ENCODE measurements around the gene SPPL3. TPM values are rescaled to one million over a fixed set of nuclear protein-coding genes. Genes with fewer than 3 reads are reported as not detected.

The SPPL3 gene
- polyA plus RNA-seq, 1 of the 3 experiments (the other 2 are of a cell fraction), result 18.8 TPM

DNA sequence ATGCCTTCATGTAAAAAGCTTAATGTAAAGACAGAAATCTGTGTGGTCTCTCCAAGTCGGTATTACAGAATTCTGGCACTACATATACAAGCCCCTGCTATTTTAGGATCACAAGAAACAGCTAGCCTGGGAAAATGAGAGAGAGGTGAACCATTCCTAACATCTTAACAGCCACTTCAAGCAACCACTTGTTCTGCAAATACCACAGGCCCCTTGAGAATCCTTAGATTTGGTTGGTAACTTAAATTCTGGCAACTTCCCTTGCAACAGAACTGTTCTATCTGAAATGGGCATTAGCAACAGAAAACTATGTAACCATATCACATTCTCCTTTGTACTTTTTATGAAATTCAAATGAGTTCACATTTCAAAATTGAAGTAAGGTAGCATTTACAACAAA, 68.5 kb downstream of the SPPL3 start:
- no peaks in the 10 kb centered on the region for H3K9me2 ChIP-seq
- TF ChIP-seq TAF1 (IDR thresholded peaks at IDR 0.05; ENCODE audit: borderline replicate concordance, low read depth, low read length) (no peak), EZH2phosphoT487 (IDR thresholded peaks at IDR 0.05; ENCODE audit: borderline replicate concordance, low read depth) (no peak), TEAD4 (IDR thresholded peaks at IDR 0.05; ENCODE audit: borderline replicate concordance, insufficient read depth) (no peak), NRF1 (IDR thresholded peaks at IDR 0.05; ENCODE audit: low read depth, low read length) (no peak), POLR2AphosphoS5 (IDR thresholded peaks at IDR 0.05; ENCODE audit: low read depth, low read length) (no peak), SMC3 (IDR thresholded peaks at IDR 0.05; ENCODE audit: low read depth, low read length) (no peak)
- TF ChIP-seq, protein P1, sequence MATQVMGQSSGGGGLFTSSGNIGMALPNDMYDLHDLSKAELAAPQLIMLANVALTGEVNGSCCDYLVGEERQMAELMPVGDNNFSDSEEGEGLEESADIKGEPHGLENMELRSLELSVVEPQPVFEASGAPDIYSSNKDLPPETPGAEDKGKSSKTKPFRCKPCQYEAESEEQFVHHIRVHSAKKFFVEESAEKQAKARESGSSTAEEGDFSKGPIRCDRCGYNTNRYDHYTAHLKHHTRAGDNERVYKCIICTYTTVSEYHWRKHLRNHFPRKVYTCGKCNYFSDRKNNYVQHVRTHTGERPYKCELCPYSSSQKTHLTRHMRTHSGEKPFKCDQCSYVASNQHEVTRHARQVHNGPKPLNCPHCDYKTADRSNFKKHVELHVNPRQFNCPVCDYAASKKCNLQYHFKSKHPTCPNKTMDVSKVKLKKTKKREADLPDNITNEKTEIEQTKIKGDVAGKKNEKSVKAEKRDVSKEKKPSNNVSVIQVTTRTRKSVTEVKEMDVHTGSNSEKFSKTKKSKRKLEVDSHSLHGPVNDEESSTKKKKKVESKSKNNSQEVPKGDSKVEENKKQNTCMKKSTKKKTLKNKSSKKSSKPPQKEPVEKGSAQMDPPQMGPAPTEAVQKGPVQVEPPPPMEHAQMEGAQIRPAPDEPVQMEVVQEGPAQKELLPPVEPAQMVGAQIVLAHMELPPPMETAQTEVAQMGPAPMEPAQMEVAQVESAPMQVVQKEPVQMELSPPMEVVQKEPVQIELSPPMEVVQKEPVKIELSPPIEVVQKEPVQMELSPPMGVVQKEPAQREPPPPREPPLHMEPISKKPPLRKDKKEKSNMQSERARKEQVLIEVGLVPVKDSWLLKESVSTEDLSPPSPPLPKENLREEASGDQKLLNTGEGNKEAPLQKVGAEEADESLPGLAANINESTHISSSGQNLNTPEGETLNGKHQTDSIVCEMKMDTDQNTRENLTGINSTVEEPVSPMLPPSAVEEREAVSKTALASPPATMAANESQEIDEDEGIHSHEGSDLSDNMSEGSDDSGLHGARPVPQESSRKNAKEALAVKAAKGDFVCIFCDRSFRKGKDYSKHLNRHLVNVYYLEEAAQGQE (IDR thresholded peaks at IDR 0.05; ENCODE audit: low read depth, low read length), result no peak
- no peak overlapping the region for H3K4me2 ChIP-seq
- ChIA-PET POLR2A (no interaction called here), CTCF (interaction anchor here (1.3 kb wide), 1 partner anchor 10 kb away, joined by 4 read pairs; no protein-coding TSS in a partner anchor)
- H3K36me3 ChIP-seq (replicated peaks in 1 of 2; ENCODE audit: control insufficient read depth in 1 of 2, insufficient read depth in 2 of 2, low read length in 1 of 2), result no peaks in the 10 kb centered on the region
- no peaks in the 10 kb centered on the region for H3K27me3 ChIP-seq (ENCODE audit: insufficient read depth)
- no peak overlapping the region for H3K4me3 ChIP-seq (ENCODE audit: low read depth in 2 of 2, low read length in 1 of 2)
- H3K9ac ChIP-seq, result no peak overlapping the region
- H3F3A ChIP-seq (replicated peaks; ENCODE audit: insufficient read depth), result peaks cover 4% of the 10 kb centered on the region
- H3K4me1 ChIP-seq (ENCODE audit: control insufficient read depth in 1 of 2, insufficient read depth in 2 of 2, low read depth in 1 of 2, low read length in 1 of 2), result peaks cover 0 to 9% of the 10 kb centered on the region in 2 experiments; a peak in 3 of 4 replicates
- H3K79me2 ChIP-seq (ENCODE audit: insufficient read depth), result peaks cover 31% of the 10 kb centered on the region
- H2AFZ ChIP-seq (ENCODE audit: low read depth), result no peak overlapping the region
- WGBS (ENCODE audit: low lambda C conversion rate), result 96% methylated on average over 1 of the region's 1 CpG
- H3K9me3 ChIP-seq, result no peaks in the 10 kb centered on the region
- DNase-seq, result no peak
- no peak overlapping the region for H3K27ac ChIP-seq (ENCODE audit: low read depth in 2 of 2, low read length in 1 of 2)
- peaks cover 56% of the 10 kb centered on the region for H4K20me1 ChIP-seq (ENCODE audit: insufficient read depth)

DNA sequence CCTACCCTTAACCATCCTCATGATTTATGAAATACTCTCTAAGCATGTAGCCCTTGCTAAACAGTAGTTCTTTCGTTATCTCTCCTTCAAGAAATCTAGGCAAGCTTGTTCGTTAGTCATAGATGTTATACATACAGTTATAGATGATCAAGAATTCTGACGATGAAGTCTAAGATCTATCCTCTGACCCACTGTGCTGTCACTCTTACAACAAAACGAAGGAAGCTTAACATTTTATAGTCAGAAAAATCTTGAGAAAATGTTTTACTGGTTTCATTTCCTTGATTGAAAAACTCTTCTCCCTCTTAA, 68.9 kb downstream of the SPPL3 start:
- TF ChIP-seq GABPA (IDR thresholded peaks at IDR 0.05; ENCODE audit: low read depth), result no peak
- no peak for TF ChIP-seq IRF3 (IDR thresholded peaks at IDR 0.05; ENCODE audit: low read depth, low read length)
- TF ChIP-seq YY1 (IDR thresholded peaks at IDR 0.05; ENCODE audit: low read depth), result no peak
- TF ChIP-seq SIN3A (IDR thresholded peaks at IDR 0.05; ENCODE audit: borderline replicate concordance, low read depth, low read length), result no peak
- TF ChIP-seq RXRA (IDR thresholded peaks at IDR 0.05; ENCODE audit: borderline replicate concordance, low read depth), result no peak
- no peak for TF ChIP-seq EZH2phosphoT487 (IDR thresholded peaks at IDR 0.05; ENCODE audit: borderline replicate concordance, low read depth)
- TF ChIP-seq FOXM1 (IDR thresholded peaks at IDR 0.05; ENCODE audit: low read depth), result no peak
- no peak for TF ChIP-seq MXI1 (IDR thresholded peaks at IDR 0.05; ENCODE audit: low read depth, low read length)
- TF ChIP-seq POLR2AphosphoS5 (IDR thresholded peaks at IDR 0.05; ENCODE audit: low read depth, low read length), result no peak
- TF ChIP-seq, protein P2, sequence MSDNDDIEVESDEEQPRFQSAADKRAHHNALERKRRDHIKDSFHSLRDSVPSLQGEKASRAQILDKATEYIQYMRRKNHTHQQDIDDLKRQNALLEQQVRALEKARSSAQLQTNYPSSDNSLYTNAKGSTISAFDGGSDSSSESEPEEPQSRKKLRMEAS (IDR thresholded peaks at IDR 0.05; ENCODE audit: low read depth), result no peak
- no peak for TF ChIP-seq TCF12 (IDR thresholded peaks at IDR 0.05)
- no peak for TF ChIP-seq FOXJ3 (CRISPR knock-in tag; IDR thresholded peaks at IDR 0.05)
- TF ChIP-seq, protein P3, sequence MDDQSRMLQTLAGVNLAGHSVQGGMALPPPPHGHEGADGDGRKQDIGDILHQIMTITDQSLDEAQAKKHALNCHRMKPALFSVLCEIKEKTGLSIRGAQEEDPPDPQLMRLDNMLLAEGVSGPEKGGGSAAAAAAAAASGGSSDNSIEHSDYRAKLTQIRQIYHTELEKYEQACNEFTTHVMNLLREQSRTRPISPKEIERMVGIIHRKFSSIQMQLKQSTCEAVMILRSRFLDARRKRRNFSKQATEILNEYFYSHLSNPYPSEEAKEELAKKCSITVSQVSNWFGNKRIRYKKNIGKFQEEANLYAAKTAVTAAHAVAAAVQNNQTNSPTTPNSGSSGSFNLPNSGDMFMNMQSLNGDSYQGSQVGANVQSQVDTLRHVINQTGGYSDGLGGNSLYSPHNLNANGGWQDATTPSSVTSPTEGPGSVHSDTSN (IDR thresholded peaks at IDR 0.05), result no peak
- TF ChIP-seq RAD21 (IDR thresholded peaks at IDR 0.05; ENCODE audit: low read length), result no peak
- TF ChIP-seq TAF1 (IDR thresholded peaks at IDR 0.05; ENCODE audit: borderline replicate concordance, low read depth, low read length), result no peak
- peaks cover 54% of the 10 kb centered on the region for H4K20me1 ChIP-seq (ENCODE audit: insufficient read depth)
- H3K4me3 ChIP-seq (ENCODE audit: low read depth in 2 of 2, low read length in 1 of 2), result no peak overlapping the region
- H3K27ac ChIP-seq (ENCODE audit: low read depth in 2 of 2, low read length in 1 of 2), result no peak overlapping the region
- no peaks in the 10 kb centered on the region for H3K27me3 ChIP-seq (ENCODE audit: insufficient read depth)
- no peaks in the 10 kb centered on the region for H3K9me2 ChIP-seq
- no peak for DNase-seq
- H3K9ac ChIP-seq, result no peak overlapping the region
- no peaks in the 10 kb centered on the region for H3K36me3 ChIP-seq (replicated peaks in 1 of 2; ENCODE audit: control insufficient read depth in 1 of 2, insufficient read depth in 2 of 2, low read length in 1 of 2)
- ChIA-PET CTCF (interaction anchor here (1.3 kb wide), 1 partner anchor 10 kb away, joined by 4 read pairs; no protein-coding TSS in a partner anchor), POLR2A (no interaction called here)
- WGBS (ENCODE audit: low lambda C conversion rate), result 92% methylated on average over 4 of the region's 4 CpGs
- peaks cover 27% of the 10 kb centered on the region for H3K79me2 ChIP-seq (ENCODE audit: insufficient read depth)
- no peaks in the 10 kb centered on the region for H3K9me3 ChIP-seq
- no peak overlapping the region for H3K4me2 ChIP-seq
- H3K4me1 ChIP-seq (ENCODE audit: control insufficient read depth in 1 of 2, insufficient read depth in 2 of 2, low read depth in 1 of 2, low read length in 1 of 2), result peaks cover 0 to 9% of the 10 kb centered on the region in 2 experiments; a peak in 3 of 4 replicates
- no peak overlapping the region for H2AFZ ChIP-seq (ENCODE audit: low read depth)
- peaks cover 5% of the 10 kb centered on the region for H3F3A ChIP-seq (replicated peaks; ENCODE audit: insufficient read depth)
